ENCODE data around the gene ABHD17A.

The ABHD17A gene

DNA sequence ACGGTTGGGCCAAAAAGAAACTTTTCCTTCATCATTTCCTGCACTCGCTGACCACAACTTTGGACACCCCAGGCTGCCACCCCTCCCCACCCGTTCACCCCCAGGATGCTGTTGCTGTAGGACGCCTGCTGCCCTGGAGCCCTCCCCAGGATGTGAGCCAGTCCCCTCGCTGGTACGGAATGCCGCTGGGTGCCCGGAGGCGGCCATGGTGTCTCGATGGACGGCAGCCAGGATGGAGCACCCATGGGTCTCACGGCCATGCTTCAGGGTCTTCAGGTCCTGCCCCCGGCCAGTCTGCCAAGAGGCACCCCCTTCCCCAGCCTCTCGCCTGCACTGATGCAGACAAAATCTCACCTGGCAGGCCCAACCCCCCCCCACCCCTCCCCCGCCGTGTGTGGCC is 40.2 kb upstream of the ABHD17A start:
- no peak for TF ChIP-seq CTCF (IDR thresholded peaks at IDR 0.05; ENCODE audit: control extremely low read depth, extremely low read depth, low read depth, missing control alignments)
- ChIA-PET CTCF (interaction anchor here (1.4 kb wide), 1 partner anchor 28 kb away, joined by 3 read pairs; no protein-coding TSS in a partner anchor), POLR2A (no interaction called here)
- no peak for DNase-seq (ENCODE audit: extremely low spot score)

- no peak for TF ChIP-seq CTCF (IDR thresholded peaks at IDR 0.05; ENCODE audit: control extremely low read depth, extremely low read depth, low read depth, missing control alignments)
- DNase-seq (ENCODE audit: extremely low spot score), result no peak
- CTCF ChIA-PET, result interaction anchor here (1.4 to 2.4 kb wide), 2 partner anchors 12 to 27 kb away, joined by 3 to 14 read pairs; no protein-coding TSS in a partner anchor
- POLR2A ChIA-PET, result interaction anchor here (1.4 kb wide), 1 partner anchor 20 kb away, joined by 3 read pairs; no protein-coding TSS in a partner anchor
Measured at GRCh38 chr19:1924320-1924961, 39.1 kb upstream of the ABHD17A start.

DNA sequence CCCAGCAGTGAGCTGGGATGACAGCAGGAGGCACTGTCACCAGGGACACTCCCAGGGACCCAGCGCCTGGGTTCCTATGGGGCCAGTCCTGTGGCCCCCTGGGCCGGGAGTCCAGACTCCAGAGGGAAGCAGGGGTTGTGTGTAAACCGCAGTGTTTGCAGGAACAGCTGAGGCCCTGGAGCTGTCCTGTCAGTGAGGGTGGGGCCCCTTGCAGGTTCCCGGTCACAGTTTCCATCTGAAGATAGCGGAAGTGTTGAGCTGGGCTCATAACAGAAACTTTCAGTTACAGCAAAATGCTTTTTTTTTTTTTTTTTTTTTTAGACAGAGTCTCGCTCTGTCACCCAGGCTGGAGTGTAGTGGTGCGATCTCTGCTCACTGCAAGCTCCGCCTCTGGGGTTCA is 38.0 kb upstream of the ABHD17A start:
- DNase-seq (ENCODE audit: extremely low spot score), result peak; percentile 48
- no peak for TF ChIP-seq CTCF (IDR thresholded peaks at IDR 0.05; ENCODE audit: control extremely low read depth, extremely low read depth, low read depth, missing control alignments)
- CTCF ChIA-PET, result interaction anchor here (1.1 to 2.4 kb wide), 3 partner anchors 14 to 22 kb away, joined by 3 to 14 read pairs (median 3); partner anchors contain the start of genes ADAT3 and SCAMP4
- POLR2A ChIA-PET, result interaction anchor here (1.4 kb wide), 1 partner anchor 19 kb away, joined by 3 read pairs; no protein-coding TSS in a partner anchor

- no peak for TF ChIP-seq CTCF (IDR thresholded peaks at IDR 0.05; ENCODE audit: control extremely low read depth, extremely low read depth, low read depth, missing control alignments)
- ChIA-PET POLR2A (no interaction called here), CTCF (interaction anchor here (1.1 to 2.4 kb wide), 3 partner anchors 14 to 23 kb away, joined by 3 to 14 read pairs (median 3); partner anchors contain the start of genes ADAT3 and SCAMP4)
- no peak for DNase-seq (ENCODE audit: extremely low spot score)
Measured at GRCh38 chr19:1922803-1923202, 37.5 kb upstream of the ABHD17A start.

DNA sequence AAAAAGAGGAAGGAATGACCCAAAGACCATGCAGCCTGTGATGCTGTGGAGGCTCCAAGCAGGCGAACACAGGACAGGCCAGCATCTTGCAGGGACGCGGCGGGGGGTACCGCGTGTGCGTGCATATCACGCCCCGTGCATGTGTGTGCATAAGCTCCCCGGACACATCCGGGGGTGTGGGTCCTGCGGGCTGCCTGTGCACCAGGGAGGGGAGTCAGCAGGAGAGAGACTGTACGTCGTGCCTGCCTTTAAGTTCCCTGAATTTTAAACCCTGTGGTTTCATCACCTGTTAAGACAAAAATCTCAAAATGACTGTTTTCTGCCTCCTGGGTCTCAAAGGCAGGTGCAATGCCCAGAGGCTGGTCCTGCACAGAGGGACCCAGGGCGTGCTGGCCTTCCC is 36.5 kb upstream of the ABHD17A start:
- TF ChIP-seq CTCF (IDR thresholded peaks at IDR 0.05; ENCODE audit: control extremely low read depth, extremely low read depth, low read depth, missing control alignments), result no peak
- POLR2A ChIA-PET, result no interaction called here
- no peak for DNase-seq (ENCODE audit: extremely low spot score)
- CTCF ChIA-PET, result interaction anchor here (1.0 kb wide), 1 partner anchor 96 kb away, joined by 3 read pairs; no protein-coding TSS in a partner anchor

- DNase-seq (ENCODE audit: extremely low spot score), result no peak
- no peak for TF ChIP-seq CTCF (IDR thresholded peaks at IDR 0.05; ENCODE audit: control extremely low read depth, extremely low read depth, low read depth, missing control alignments)
- ChIA-PET POLR2A (no interaction called here), CTCF (interaction anchor here (1.0 kb wide), 1 partner anchor 96 kb away, joined by 3 read pairs; no protein-coding TSS in a partner anchor)
Measured at GRCh38 chr19:1921326-1921725, 36.0 kb upstream of the ABHD17A start.

All from GM10248 (cell line).